MG63 (cell line): ENCODE measurements around the gene MORN5. TPM values are rescaled to one million over a fixed set of nuclear protein-coding genes. Genes with fewer than 3 reads are reported as not detected.

Experiments used
- DNase-seq: peaks from one replicate; pipeline ENCODE4 v3.0.0-alpha.2; 2020
- H3K27me3 ChIP-seq: fragments of 250-450 bp; sonication (Bioruptor Pico); 2 replicates; pipeline ENCODE4 v1.5.1; 2020; ENCODE audit warnings: mild to moderate bottlenecking, moderate library complexity
- H3K36me3 ChIP-seq: fragments of 250-450 bp; sonication (Bioruptor Pico); 2 replicates; pipeline ENCODE4 v1.5.1; 2020; ENCODE audit warnings: mild to moderate bottlenecking, moderate library complexity
- H3K4me3 ChIP-seq: fragments of 250-450 bp; sonication (Bioruptor Pico); 2 replicates; pipeline ENCODE4 v1.5.1; 2020; ENCODE audit warnings: mild to moderate bottlenecking, moderate library complexity
- H3K9me3 ChIP-seq: fragments of 250-450 bp; sonication (Bioruptor Pico); 2 replicates; pipeline ENCODE4 v1.5.1; 2020; ENCODE audit warnings: mild to moderate bottlenecking, moderate library complexity
- total RNA-seq: library from RNA; depleted of rRNA; stranded (reverse); fragments of >200 nt; shearing (Covaris generic); gene quantifications from 2 replicates; pipeline ENCODE4 v1.2.3, GENCODE V29; 2014; ENCODE audit warnings: low replicate concordance

The MORN5 gene
- total RNA-seq, 1 experiment from 2014 or later: not detected

- DNase-seq: no peak
- Histone ChIP-seq H3K4me3 (no peak overlapping the region; the same call in none of the 2 replicates), H3K27me3 (peaks cover 39% of the 10 kb centered on the region), H3K36me3 (no peaks in the 10 kb centered on the region), H3K9me3 (no peaks in the 10 kb centered on the region)
These were observed 54.8 kb downstream of the MORN5 start for GRCh38 chr9:122214507-122214906.

GRCh38 chr9:122215663-122216062 lies 56.0 kb downstream of the MORN5 start:
- H3K9me3 ChIP-seq: no peaks in the 10 kb centered on the region
- DNase-seq: no peak
- no peak overlapping the region for H3K4me3 ChIP-seq
- no peaks in the 10 kb centered on the region for H3K36me3 ChIP-seq
- peaks cover 48% of the 10 kb centered on the region for H3K27me3 ChIP-seq

- Histone ChIP-seq H3K27me3 (peaks cover 44% of the 10 kb centered on the region), H3K4me3 (no peak overlapping the region)
- no peak for DNase-seq
These were observed 56.6 kb downstream of the MORN5 start for GRCh38 chr9:122216138-122216797.

GRCh38 chr9:122216798-122217418 lies 57.2 kb downstream of the MORN5 start:
- Histone ChIP-seq H3K9me3 (no peaks in the 10 kb centered on the region), H3K36me3 (no peaks in the 10 kb centered on the region), H3K27me3 (peaks cover 38% of the 10 kb centered on the region), H3K4me3 (no peak overlapping the region)
- DNase-seq: no peak

More at GRCh38 chr9:122216138-122216797, 56.6 kb downstream of the MORN5 start:
- H3K9me3 ChIP-seq: no peaks in the 10 kb centered on the region
- no peaks in the 10 kb centered on the region for H3K36me3 ChIP-seq

GRCh38 chr9:122217640-122218039 lies 57.9 kb downstream of the MORN5 start:
- no peaks in the 10 kb centered on the region for H3K36me3 ChIP-seq
- H3K9me3 ChIP-seq: no peaks in the 10 kb centered on the region
- DNase-seq: no peak
- H3K4me3 ChIP-seq: no peak overlapping the region
- peaks cover 32% of the 10 kb centered on the region for H3K27me3 ChIP-seq

- Histone ChIP-seq H3K9me3 (no peaks in the 10 kb centered on the region), H3K27me3 (peaks cover 27% of the 10 kb centered on the region), H3K36me3 (no peaks in the 10 kb centered on the region), H3K4me3 (no peak overlapping the region)
- DNase-seq: no peak
These were observed 58.6 kb downstream of the MORN5 start for GRCh38 chr9:122218071-122218934.

GRCh38 chr9:122218935-122219855 lies 59.5 kb downstream of the MORN5 start:
- no peak for DNase-seq
- Histone ChIP-seq H3K27me3 (peaks cover 23% of the 10 kb centered on the region), H3K9me3 (no peaks in the 10 kb centered on the region), H3K4me3 (no peak overlapping the region), H3K36me3 (no peaks in the 10 kb centered on the region)

- H3K36me3 ChIP-seq: no peaks in the 10 kb centered on the region
- no peaks in the 10 kb centered on the region for H3K9me3 ChIP-seq
- H3K4me3 ChIP-seq: no peak overlapping the region
- peaks cover 22% of the 10 kb centered on the region for H3K27me3 ChIP-seq
- no peak for DNase-seq
These were observed 60.4 kb downstream of the MORN5 start for GRCh38 chr9:122219856-122220672.

- Histone ChIP-seq H3K36me3 (no peaks in the 10 kb centered on the region), H3K27me3 (peaks cover 21% of the 10 kb centered on the region), H3K9me3 (no peaks in the 10 kb centered on the region), H3K4me3 (no peak overlapping the region)
- DNase-seq: no peak
These were observed 61.0 kb downstream of the MORN5 start for GRCh38 chr9:122220673-122221182.

GRCh38 chr9:122221183-122221811 lies 61.6 kb downstream of the MORN5 start:
- peaks cover 23% of the 10 kb centered on the region for H3K27me3 ChIP-seq
- DNase-seq: no peak
- no peaks in the 10 kb centered on the region for H3K9me3 ChIP-seq
- H3K4me3 ChIP-seq: no peak overlapping the region
- no peaks in the 10 kb centered on the region for H3K36me3 ChIP-seq

GRCh38 chr9:122222791-122223190 lies 63.1 kb downstream of the MORN5 start:
- H3K27me3 ChIP-seq: peaks cover 36% of the 10 kb centered on the region
- H3K4me3 ChIP-seq: no peak overlapping the region
- no peaks in the 10 kb centered on the region for H3K9me3 ChIP-seq
- DNase-seq: no peak
- no peaks in the 10 kb centered on the region for H3K36me3 ChIP-seq

GRCh38 chr9:122223435-122223834 lies 63.7 kb downstream of the MORN5 start:
- Histone ChIP-seq H3K4me3 (no peak overlapping the region), H3K9me3 (no peaks in the 10 kb centered on the region), H3K27me3 (peaks cover 41% of the 10 kb centered on the region), H3K36me3 (no peaks in the 10 kb centered on the region)
- DNase-seq: no peak

- DNase-seq: no peak
- no peaks in the 10 kb centered on the region for H3K36me3 ChIP-seq
- no peak overlapping the region for H3K4me3 ChIP-seq
- H3K27me3 ChIP-seq: peaks cover 39% of the 10 kb centered on the region
- H3K9me3 ChIP-seq: no peaks in the 10 kb centered on the region
These were observed 65.8 kb downstream of the MORN5 start for GRCh38 chr9:122225312-122226141.

GRCh38 chr9:122226142-122226757 lies 66.5 kb downstream of the MORN5 start:
- Histone ChIP-seq H3K27me3 (peaks cover 46% of the 10 kb centered on the region), H3K9me3 (no peaks in the 10 kb centered on the region), H3K4me3 (no peak overlapping the region), H3K36me3 (no peaks in the 10 kb centered on the region)
- DNase-seq: no peak
